Measurements from ENCODE around the gene EXOC3. TPM values are rescaled to one million over a fixed set of nuclear protein-coding genes. Genes with fewer than 3 reads are reported as not detected.

The EXOC3 gene
- total RNA-seq, 1 experiment from 2014 or later = 24.4 TPM

GRCh38 chr5:465591-466403 lies 22.8 kb downstream of the EXOC3 start:
- Histone ChIP-seq H3K27ac (ENCODE audit: low read length) (no peak overlapping the region), H3K4me3 (ENCODE audit: low read length) (no peak overlapping the region), H3K4me1 (ENCODE audit: low read length) (peaks cover 7% of the 10 kb centered on the region), H3K79me2 (ENCODE audit: low read length) (peaks cover 3% of the 10 kb centered on the region; the same call in 1 of the 2 replicates), H2AFZ (ENCODE audit: low read length) (no peak overlapping the region), H3K9me2 (replicated peaks; ENCODE audit: insufficient read depth, low read length) (no peaks in the 10 kb centered on the region), H3K36me3 (ENCODE audit: insufficient read depth, low read length) (peaks cover 12% of the 10 kb centered on the region; the same call in 1 of the 2 replicates), H3K4me2 (ENCODE audit: low read depth, low read length, poor library complexity, severe bottlenecking) (no peak overlapping the region), H3K9me3 (ENCODE audit: low read length) (no peaks in the 10 kb centered on the region), H4K20me1 (ENCODE audit: insufficient read depth, low read depth, low read length) (0 out of 2 replicates have a peak, but pooled peaks cover under 1% of the 10 kb centered on the region), H3K27me3 (ENCODE audit: low read length) (no peaks in the 10 kb centered on the region), H3K9ac (ENCODE audit: low read length) (no peak overlapping the region)
- no peak for DNase-seq

DNA sequence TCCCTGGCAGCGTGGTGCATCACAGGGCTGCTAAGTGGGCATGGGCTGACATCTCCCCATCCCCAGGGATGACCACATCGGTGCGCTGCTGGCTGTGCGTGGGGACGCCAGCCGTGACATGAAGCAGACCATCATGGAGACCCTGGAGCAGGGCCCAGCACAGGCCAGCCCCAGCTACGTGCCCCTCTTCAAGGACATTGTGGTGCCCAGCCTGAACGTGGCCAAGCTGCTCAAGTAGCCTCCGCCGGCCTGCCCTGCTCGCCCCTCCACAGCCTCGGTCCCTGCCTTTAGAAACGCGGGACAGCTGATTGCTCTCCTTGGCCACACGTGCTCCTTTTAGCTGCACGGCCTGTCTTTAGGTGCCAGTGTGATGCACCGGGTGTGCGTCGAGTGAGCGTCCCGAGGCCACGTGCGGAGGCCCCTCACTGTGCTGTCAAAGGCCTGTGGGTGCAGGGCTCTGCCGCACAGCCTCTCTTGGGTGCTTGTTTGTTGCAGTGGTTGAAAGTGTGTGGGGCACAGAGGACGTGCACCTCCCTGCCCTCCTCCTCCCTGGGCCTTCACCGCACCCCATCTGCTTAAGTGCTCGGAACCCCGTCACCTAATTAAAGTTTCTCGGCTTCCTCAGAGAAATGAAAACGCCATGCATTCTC lies 23.8 kb downstream of the EXOC3 start:
- H3K9ac ChIP-seq (ENCODE audit: low read length) = no peak overlapping the region
- DNase-seq = no peak
- 0 out of 2 replicates have a peak, but pooled peaks cover 7% of the 10 kb centered on the region for H4K20me1 ChIP-seq (ENCODE audit: insufficient read depth, low read depth, low read length)
- no peak overlapping the region for H3K4me3 ChIP-seq (ENCODE audit: low read length)
- H3K79me2 ChIP-seq (ENCODE audit: low read length) = peaks cover 13% of the 10 kb centered on the region
- H3K4me2 ChIP-seq (ENCODE audit: low read depth, low read length, poor library complexity, severe bottlenecking) = no peak overlapping the region
- no peaks in the 10 kb centered on the region for H3K9me2 ChIP-seq (replicated peaks; ENCODE audit: insufficient read depth, low read length)
- no peak overlapping the region for H2AFZ ChIP-seq (ENCODE audit: low read length)
- no peaks in the 10 kb centered on the region for H3K27me3 ChIP-seq (ENCODE audit: low read length)
- H3K9me3 ChIP-seq (ENCODE audit: low read length) = no peaks in the 10 kb centered on the region
- H3K36me3 ChIP-seq (ENCODE audit: insufficient read depth, low read length) = peaks cover 13% of the 10 kb centered on the region; the same call in 1 of the 2 replicates
- H3K27ac ChIP-seq (ENCODE audit: low read length) = no peak overlapping the region
- H3K4me1 ChIP-seq (ENCODE audit: low read length) = peaks cover 17% of the 10 kb centered on the region

DNA sequence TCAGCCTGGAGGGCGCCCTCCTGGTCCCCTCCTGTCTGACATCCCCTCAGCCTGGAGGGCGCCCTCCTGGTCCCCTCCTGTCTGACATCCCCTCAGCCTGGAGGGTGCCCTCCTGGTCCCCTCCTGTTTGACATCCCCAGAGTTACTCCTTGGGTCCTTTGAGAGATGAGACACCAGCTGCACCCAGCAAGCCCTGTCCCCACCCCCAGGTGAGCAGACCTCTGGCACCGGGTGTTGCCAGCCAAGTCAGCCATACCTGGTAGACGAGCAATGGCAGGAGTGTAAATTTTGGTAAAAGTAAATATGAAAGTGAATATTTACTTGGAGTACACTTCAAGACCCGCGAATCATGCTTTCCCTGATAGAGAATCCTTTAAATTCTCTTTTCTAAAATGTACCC lies 25.4 kb downstream of the EXOC3 start:
- Histone ChIP-seq H3K27me3 (ENCODE audit: low read length) (no peaks in the 10 kb centered on the region), H4K20me1 (ENCODE audit: insufficient read depth, low read depth, low read length) (0 out of 2 replicates have a peak, but pooled peaks cover 7% of the 10 kb centered on the region), H2AFZ (ENCODE audit: low read length) (no peak overlapping the region), H3K36me3 (ENCODE audit: insufficient read depth, low read length) (peaks cover 9% of the 10 kb centered on the region; the same call in 1 of the 2 replicates), H3K9me3 (ENCODE audit: low read length) (no peaks in the 10 kb centered on the region), H3K27ac (ENCODE audit: low read length) (no peak overlapping the region), H3K9ac (ENCODE audit: low read length) (no peak overlapping the region), H3K4me1 (ENCODE audit: low read length) (peaks cover 27% of the 10 kb centered on the region), H3K79me2 (ENCODE audit: low read length) (peaks cover 23% of the 10 kb centered on the region), H3K4me2 (ENCODE audit: low read depth, low read length, poor library complexity, severe bottlenecking) (no peak overlapping the region), H3K9me2 (replicated peaks; ENCODE audit: insufficient read depth, low read length) (no peaks in the 10 kb centered on the region), H3K4me3 (ENCODE audit: low read length) (no peak overlapping the region)
- no peak for DNase-seq

DNA sequence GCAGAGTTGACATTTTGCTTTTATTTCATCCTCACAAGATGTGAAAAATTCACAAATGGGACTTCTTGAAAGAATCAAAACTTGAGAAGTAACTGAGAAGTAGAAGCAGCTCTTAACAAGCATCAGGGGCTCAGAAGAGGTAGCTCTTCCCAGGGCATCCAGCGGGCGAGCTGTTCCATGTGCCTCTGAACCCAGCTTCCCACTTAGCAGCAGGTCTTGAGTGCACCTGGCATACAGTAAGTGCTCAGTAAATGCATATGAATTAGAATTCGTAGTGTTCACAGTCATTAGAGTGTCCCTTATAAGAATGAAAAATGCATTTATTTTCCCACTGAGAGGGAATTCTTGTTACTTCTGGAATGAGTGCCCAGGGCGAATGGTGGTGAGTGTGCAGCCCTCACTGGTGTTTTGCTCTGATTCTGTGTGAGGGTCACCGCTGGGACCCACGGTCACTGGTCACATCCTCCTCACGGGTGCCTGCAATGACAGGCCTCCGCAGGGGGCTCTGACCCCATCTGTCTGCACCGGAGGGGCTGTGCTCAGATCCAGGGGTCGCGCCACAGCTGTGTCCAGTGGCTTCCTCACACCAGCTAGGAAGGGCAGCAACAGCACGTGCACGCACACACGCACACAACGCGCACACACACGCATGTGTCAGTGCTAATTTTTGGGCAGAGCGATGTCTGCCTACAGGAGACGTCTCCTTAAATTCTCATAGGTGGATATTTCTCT lies 26.9 kb downstream of the EXOC3 start:
- Histone ChIP-seq H3K4me3 (ENCODE audit: low read length) (no peak overlapping the region), H3K4me1 (ENCODE audit: low read length) (peaks cover 28% of the 10 kb centered on the region), H3K79me2 (ENCODE audit: low read length) (peaks cover 23% of the 10 kb centered on the region), H3K9ac (ENCODE audit: low read length) (no peak overlapping the region), H4K20me1 (ENCODE audit: insufficient read depth, low read depth, low read length) (peaks cover 15% of the 10 kb centered on the region), H3K9me2 (replicated peaks; ENCODE audit: insufficient read depth, low read length) (no peaks in the 10 kb centered on the region), H2AFZ (ENCODE audit: low read length) (no peak overlapping the region), H3K4me2 (ENCODE audit: low read depth, low read length, poor library complexity, severe bottlenecking) (no peak overlapping the region), H3K27ac (ENCODE audit: low read length) (no peak overlapping the region), H3K36me3 (ENCODE audit: insufficient read depth, low read length) (peaks cover 9% of the 10 kb centered on the region; the same call in 1 of the 2 replicates), H3K9me3 (ENCODE audit: low read length) (no peaks in the 10 kb centered on the region), H3K27me3 (ENCODE audit: low read length) (no peaks in the 10 kb centered on the region)
- no peak for DNase-seq

- Histone ChIP-seq H4K20me1 (ENCODE audit: insufficient read depth, low read depth, low read length) (peaks cover 27% of the 10 kb centered on the region), H3K27ac (ENCODE audit: low read length) (no peak overlapping the region), H3K4me1 (ENCODE audit: low read length) (peaks cover 29% of the 10 kb centered on the region)
Measured at GRCh38 chr5:470961-471749, 28.2 kb downstream of the EXOC3 start.

DNA sequence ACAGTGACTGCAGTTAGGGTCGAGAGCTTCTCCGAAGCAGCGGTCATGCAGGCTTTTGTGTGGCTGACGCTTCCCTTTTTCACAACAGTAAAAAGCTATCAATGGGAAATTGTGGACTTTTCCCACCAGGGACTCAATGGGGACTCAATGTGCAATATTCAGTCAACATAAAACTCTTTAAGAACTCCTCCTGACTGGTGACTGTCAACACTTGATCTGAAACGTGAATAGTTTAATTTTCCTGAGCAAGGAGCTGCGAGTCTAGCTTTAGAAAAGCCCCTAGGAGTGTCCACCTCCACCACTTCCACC lies 28.7 kb downstream of the EXOC3 start:
- Histone ChIP-seq H3K4me2 (ENCODE audit: low read depth, low read length, poor library complexity, severe bottlenecking) (peak overlapping the region; percentile 100), H3K4me3 (ENCODE audit: low read length) (peak overlapping the region; percentile 76), H3K27me3 (ENCODE audit: low read length) (no peaks in the 10 kb centered on the region), H3K9ac (ENCODE audit: low read length) (peak overlapping the region; percentile 98), H3K9me3 (ENCODE audit: low read length) (no peaks in the 10 kb centered on the region), H3K9me2 (replicated peaks; ENCODE audit: insufficient read depth, low read length) (no peaks in the 10 kb centered on the region), H3K36me3 (ENCODE audit: insufficient read depth, low read length) (peaks cover 10% of the 10 kb centered on the region; the same call in 1 of the 2 replicates), H3K27ac (ENCODE audit: low read length) (peak overlapping the region; percentile 81), H2AFZ (ENCODE audit: low read length) (no peak overlapping the region), H3K79me2 (ENCODE audit: low read length) (peaks cover 23% of the 10 kb centered on the region), H3K4me1 (ENCODE audit: low read length) (peaks cover 29% of the 10 kb centered on the region), H4K20me1 (ENCODE audit: insufficient read depth, low read depth, low read length) (peaks cover 31% of the 10 kb centered on the region)
- DNase-seq = no peak

More at GRCh38 chr5:470961-471749, 28.2 kb downstream of the EXOC3 start:
- Histone ChIP-seq H3K9me3 (ENCODE audit: low read length) (no peaks in the 10 kb centered on the region), H3K27me3 (ENCODE audit: low read length) (no peaks in the 10 kb centered on the region), H3K79me2 (ENCODE audit: low read length) (peaks cover 23% of the 10 kb centered on the region), H3K4me3 (ENCODE audit: low read length) (peak overlapping the region; percentile 76; the same call in 1 of the 2 replicates), H3K9ac (ENCODE audit: low read length) (peak overlapping the region; percentile 98), H3K4me2 (ENCODE audit: low read depth, low read length, poor library complexity, severe bottlenecking) (peak overlapping the region; percentile 100), H2AFZ (ENCODE audit: low read length) (no peak overlapping the region), H3K36me3 (ENCODE audit: insufficient read depth, low read length) (peaks cover 9% of the 10 kb centered on the region; the same call in 1 of the 2 replicates), H3K9me2 (replicated peaks; ENCODE audit: insufficient read depth, low read length) (no peaks in the 10 kb centered on the region)
- no peak for DNase-seq

DNA sequence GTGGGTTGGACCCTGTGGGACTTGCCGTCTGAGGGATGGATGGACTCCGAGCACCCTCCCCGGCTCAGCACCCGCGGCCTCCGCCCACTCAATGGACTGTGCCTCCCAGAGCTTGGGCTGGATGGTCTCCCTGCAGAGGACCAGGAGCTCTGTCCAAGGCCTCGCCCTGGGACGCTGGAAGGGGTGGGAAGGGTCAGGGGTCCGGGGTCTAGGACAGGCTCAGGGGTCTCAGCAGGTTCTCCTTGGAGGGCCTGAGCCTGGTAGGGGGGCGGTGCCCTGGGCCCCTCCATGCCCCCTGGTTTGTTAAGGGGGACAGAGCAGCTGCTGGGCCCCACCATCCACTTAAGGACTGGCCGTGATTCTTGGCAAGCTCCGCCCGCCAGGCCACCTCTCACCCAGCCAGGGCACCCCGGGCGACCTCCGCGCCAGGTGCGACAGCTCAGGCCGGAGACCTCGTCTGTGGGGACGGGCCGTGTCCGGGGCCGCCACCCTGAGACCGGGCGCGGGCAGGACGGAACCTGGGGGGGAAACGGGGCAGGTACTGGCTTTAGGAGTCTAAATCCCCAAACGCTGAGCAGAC lies 29.2 kb downstream of the EXOC3 start:
- Histone ChIP-seq H3K27me3 (ENCODE audit: low read length) (no peaks in the 10 kb centered on the region), H3K4me3 (ENCODE audit: low read length) (peak overlapping the region; percentile 76), H3K9ac (ENCODE audit: low read length) (peak overlapping the region; percentile 98), H3K4me2 (ENCODE audit: low read depth, low read length, poor library complexity, severe bottlenecking) (peak overlapping the region; percentile 100), H3K36me3 (ENCODE audit: insufficient read depth, low read length) (peaks cover 10% of the 10 kb centered on the region; the same call in 1 of the 2 replicates), H3K27ac (ENCODE audit: low read length) (peak overlapping the region; percentile 81), H2AFZ (ENCODE audit: low read length) (peak overlapping the region; percentile 84; the same call in 1 of the 2 replicates), H3K79me2 (ENCODE audit: low read length) (peaks cover 23% of the 10 kb centered on the region), H4K20me1 (ENCODE audit: insufficient read depth, low read depth, low read length) (peaks cover 34% of the 10 kb centered on the region), H3K4me1 (ENCODE audit: low read length) (peaks cover 32% of the 10 kb centered on the region), H3K9me2 (replicated peaks; ENCODE audit: insufficient read depth, low read length) (no peaks in the 10 kb centered on the region), H3K9me3 (ENCODE audit: low read length) (no peaks in the 10 kb centered on the region)
- DNase-seq = no peak

All from Karpas-422 (cell line).